Measurements from ENCODE around the gene NECTIN1. TPM values are rescaled to one million over a fixed set of nuclear protein-coding genes. Genes with fewer than 3 reads are reported as not detected.

Gene NECTIN1
- total and polyA plus RNA-seq, 2 of the 4 experiments (the other 2 are of a cell fraction), result 2.3 to 4.2 TPM

DNA sequence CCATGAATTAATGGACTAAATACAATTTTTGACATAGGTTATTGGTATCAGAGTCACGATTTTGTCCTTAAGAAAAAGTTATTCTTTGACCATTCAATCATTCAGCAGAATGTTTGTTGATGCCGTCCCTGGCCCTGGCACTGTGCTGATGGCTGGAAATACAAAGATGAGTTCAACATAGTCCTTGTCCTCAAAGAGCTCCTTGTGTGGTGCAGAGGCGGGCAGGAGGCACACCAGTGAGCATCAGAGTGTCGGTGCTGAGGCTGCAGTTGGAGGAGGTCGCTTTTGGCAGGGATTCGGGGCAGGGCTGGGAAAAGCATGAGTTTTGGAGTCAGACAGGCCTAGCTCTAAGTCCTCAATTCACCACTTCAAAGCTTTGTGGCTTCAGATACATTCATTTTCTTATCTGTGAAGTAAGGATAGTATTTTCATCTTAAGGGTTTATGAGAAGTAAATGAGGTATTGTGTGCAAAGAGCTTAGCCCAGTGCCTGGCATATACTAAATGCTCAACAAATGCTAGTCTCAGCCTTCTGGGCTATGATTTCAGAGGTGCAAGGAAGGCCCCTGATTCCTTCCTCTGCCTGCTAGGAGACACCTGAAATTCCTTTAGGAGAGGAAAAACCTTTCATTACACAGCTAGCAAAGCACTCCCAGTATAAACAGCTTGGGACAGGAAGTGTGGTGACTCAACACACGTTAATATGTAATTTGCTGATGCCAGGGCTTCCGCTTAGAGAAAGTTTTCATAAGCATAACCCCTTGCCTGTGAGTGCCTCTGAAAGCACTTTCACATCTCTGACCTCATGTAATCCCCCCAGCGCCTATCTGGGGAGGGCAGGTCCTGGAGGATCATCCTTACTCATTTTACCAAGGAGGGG, 113.8 kb downstream of the NECTIN1 start:
- peak overlapping the region; percentile 62 to 84 for H4K8ac ChIP-seq (ENCODE audit: low read depth in 2 of 2, low read length in 2 of 2)
- no peaks in the 10 kb centered on the region for H4K20me1 ChIP-seq (ENCODE audit: insufficient read depth, low read length)
- peak overlapping the region; percentile 15; the same call in 1 of the 2 replicates for H3K18ac ChIP-seq (ENCODE audit: low read depth, low read length)
- peaks cover 7% of the 10 kb centered on the region for H3K9me1 ChIP-seq (ENCODE audit: insufficient read depth, low read length)
- peak overlapping the region; percentile 16; the same call in 1 of the 3 replicates for H2BK15ac ChIP-seq (ENCODE audit: low read depth, low read length)
- H2BK20ac ChIP-seq (ENCODE audit: low read depth, low read length), result peak overlapping the region; percentile 60; the same call in 1 of the 2 replicates
- H3K9me3 ChIP-seq (ENCODE audit: control insufficient read depth, insufficient read depth, low read length), result no peaks in the 10 kb centered on the region
- peak overlapping the region; percentile 60; the same call in 1 of the 2 replicates for H2AK5ac ChIP-seq (ENCODE audit: low read depth, low read length)
- ChIA-PET CTCF (interaction anchor here (1.0 to 1.6 kb wide), 3 partner anchors 20 to 114 kb away, joined by 3 to 4 read pairs (median 3); partner anchors contain the start of gene NECTIN1), POLR2A (ENCODE audit: unreplicated experiment) (no interaction called here)
- H3K23ac ChIP-seq (ENCODE audit: low read depth, low read length), result no peak overlapping the region
- 0 out of 2 replicates have a peak overlapping the region, but pooled peaks have one; percentile 25 for H3K4me2 ChIP-seq (ENCODE audit: low read depth, low read length)
- peak overlapping the region; percentile 51 for H3K4ac ChIP-seq (ENCODE audit: low read depth, low read length)
- intact Hi-C loops (cut with micrococcal nuclease) (no loop called here), dilution Hi-C loops (cut with HindIII; ENCODE audit: low sequenced_read_pairs, unreplicated experiment) (no loop called here), in situ Hi-C loops (cut with MboI; ENCODE audit: low sequenced_read_pairs) (no loop called here)
- no peaks in the 10 kb centered on the region for H3K36me3 ChIP-seq (ENCODE audit: control insufficient read depth, insufficient read depth, low read length)
- no peak overlapping the region for H3K56ac ChIP-seq (ENCODE audit: extremely low read depth, insufficient read depth, low read length)
- peaks cover 16% of the 10 kb centered on the region for H3K4me1 ChIP-seq (ENCODE audit: control insufficient read depth, insufficient read depth, low read length)
- no peak overlapping the region for H4K5ac ChIP-seq (ENCODE audit: low read depth, low read length)
- DNase-seq, result peak; percentile 90
- H3K14ac ChIP-seq (replicated peaks; ENCODE audit: low read depth, low read length), result no peak overlapping the region
- peaks cover 2% of the 10 kb centered on the region; the same call in 1 of the 2 replicates for H3K27me3 ChIP-seq (ENCODE audit: control insufficient read depth, insufficient read depth, low read length)
- no peak overlapping the region for H2AK9ac ChIP-seq (replicated peaks; ENCODE audit: low read depth, low read length, poor library complexity)
- H3K27ac ChIP-seq (ENCODE audit: insufficient read depth, low read length), result peak overlapping the region; percentile 43
- no peak overlapping the region for H3K9ac ChIP-seq (ENCODE audit: low read depth, low read length)
- H2BK5ac ChIP-seq (ENCODE audit: low read depth, low read length, poor library complexity, severe bottlenecking), result peak overlapping the region; percentile 19
- peak; percentile 88 for ATAC-seq (ENCODE audit: low read depth)
- H3K4me3 ChIP-seq (ENCODE audit: insufficient read depth, low read depth, low read length), result no peak overlapping the region
- H3K79me1 ChIP-seq (ENCODE audit: low read depth in 1 of 2, low read length in 2 of 2), result no peaks in the 10 kb centered on the region
- BruUV-seq (replicated peaks), result no TSS peak
- H4K91ac ChIP-seq (ENCODE audit: insufficient read depth, low read depth, low read length), result peak overlapping the region; percentile 24; the same call in 1 of the 2 replicates
- peak overlapping the region; percentile 79 for H2AFZ ChIP-seq (replicated peaks; ENCODE audit: low read length, poor library complexity)
- H2BK120ac ChIP-seq (ENCODE audit: low read depth, low read length), result 0 out of 2 replicates have a peak overlapping the region, but pooled peaks have one; percentile 48
- WGBS, 2 experiments (ENCODE audit: extremely low coverage in 2 of 2, insufficient read length in 1 of 2), result 0% methylated on average over 1 of the region's 9 CpGs; no CpG with 5 or more reads in 1 of the 2 experiments
- TF ChIP-seq, protein P1, sequence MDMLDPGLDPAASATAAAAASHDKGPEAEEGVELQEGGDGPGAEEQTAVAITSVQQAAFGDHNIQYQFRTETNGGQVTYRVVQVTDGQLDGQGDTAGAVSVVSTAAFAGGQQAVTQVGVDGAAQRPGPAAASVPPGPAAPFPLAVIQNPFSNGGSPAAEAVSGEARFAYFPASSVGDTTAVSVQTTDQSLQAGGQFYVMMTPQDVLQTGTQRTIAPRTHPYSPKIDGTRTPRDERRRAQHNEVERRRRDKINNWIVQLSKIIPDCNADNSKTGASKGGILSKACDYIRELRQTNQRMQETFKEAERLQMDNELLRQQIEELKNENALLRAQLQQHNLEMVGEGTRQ (IDR thresholded peaks at IDR 0.05; ENCODE audit: low read depth, low read length), result no peak
- TF ChIP-seq RFX5 (IDR thresholded peaks at IDR 0.05; ENCODE audit: low read depth, low read length) (no peak), MXI1 (IDR thresholded peaks at IDR 0.05; ENCODE audit: borderline replicate concordance, low read depth, low read length) (no peak), FOS (IDR thresholded peaks at IDR 0.05; ENCODE audit: low read depth, low read length) (peak; percentile 76), MAZ (IDR thresholded peaks at IDR 0.05; ENCODE audit: borderline replicate concordance, low read depth, low read length) (peak; percentile 41; the same call in 1 of the 2 replicates), MAFK (IDR thresholded peaks at IDR 0.05; ENCODE audit: low read depth, low read length) (peak; percentile 91), RCOR1 (IDR thresholded peaks at IDR 0.05; ENCODE audit: insufficient replicate concordance, low read length) (no peak), SMC3 (IDR thresholded peaks at IDR 0.05; ENCODE audit: low read depth, low read length) (no peak), POLR2A (IDR thresholded peaks at IDR 0.05; ENCODE audit: low read depth, low read length) (no peak), CEBPB (IDR thresholded peaks at IDR 0.05; ENCODE audit: low read depth, low read length) (peak; percentile 62; the same call in 1 of the 2 replicates), BHLHE40 (IDR thresholded peaks at IDR 0.05; ENCODE audit: low read depth, low read length) (0 out of 2 replicates have a peak, but pooled peaks have one; percentile 12), CHD1 (IDR thresholded peaks at IDR 0.05; ENCODE audit: low read depth, low read length) (no peak), NFE2L2 (IDR thresholded peaks at IDR 0.05; ENCODE audit: low read depth, low read length) (no peak), RAD21 (IDR thresholded peaks at IDR 0.05; ENCODE audit: low read length) (no peak)
- TF ChIP-seq, protein P2, sequence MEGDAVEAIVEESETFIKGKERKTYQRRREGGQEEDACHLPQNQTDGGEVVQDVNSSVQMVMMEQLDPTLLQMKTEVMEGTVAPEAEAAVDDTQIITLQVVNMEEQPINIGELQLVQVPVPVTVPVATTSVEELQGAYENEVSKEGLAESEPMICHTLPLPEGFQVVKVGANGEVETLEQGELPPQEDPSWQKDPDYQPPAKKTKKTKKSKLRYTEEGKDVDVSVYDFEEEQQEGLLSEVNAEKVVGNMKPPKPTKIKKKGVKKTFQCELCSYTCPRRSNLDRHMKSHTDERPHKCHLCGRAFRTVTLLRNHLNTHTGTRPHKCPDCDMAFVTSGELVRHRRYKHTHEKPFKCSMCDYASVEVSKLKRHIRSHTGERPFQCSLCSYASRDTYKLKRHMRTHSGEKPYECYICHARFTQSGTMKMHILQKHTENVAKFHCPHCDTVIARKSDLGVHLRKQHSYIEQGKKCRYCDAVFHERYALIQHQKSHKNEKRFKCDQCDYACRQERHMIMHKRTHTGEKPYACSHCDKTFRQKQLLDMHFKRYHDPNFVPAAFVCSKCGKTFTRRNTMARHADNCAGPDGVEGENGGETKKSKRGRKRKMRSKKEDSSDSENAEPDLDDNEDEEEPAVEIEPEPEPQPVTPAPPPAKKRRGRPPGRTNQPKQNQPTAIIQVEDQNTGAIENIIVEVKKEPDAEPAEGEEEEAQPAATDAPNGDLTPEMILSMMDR (conservative IDR thresholded peaks at IDR 0.05; ENCODE audit: low read depth, low read length), result no peak

Data from IMR-90 (cell line).